ENCODE results near the gene NT5C3B.

Gene NT5C3B

DNA sequence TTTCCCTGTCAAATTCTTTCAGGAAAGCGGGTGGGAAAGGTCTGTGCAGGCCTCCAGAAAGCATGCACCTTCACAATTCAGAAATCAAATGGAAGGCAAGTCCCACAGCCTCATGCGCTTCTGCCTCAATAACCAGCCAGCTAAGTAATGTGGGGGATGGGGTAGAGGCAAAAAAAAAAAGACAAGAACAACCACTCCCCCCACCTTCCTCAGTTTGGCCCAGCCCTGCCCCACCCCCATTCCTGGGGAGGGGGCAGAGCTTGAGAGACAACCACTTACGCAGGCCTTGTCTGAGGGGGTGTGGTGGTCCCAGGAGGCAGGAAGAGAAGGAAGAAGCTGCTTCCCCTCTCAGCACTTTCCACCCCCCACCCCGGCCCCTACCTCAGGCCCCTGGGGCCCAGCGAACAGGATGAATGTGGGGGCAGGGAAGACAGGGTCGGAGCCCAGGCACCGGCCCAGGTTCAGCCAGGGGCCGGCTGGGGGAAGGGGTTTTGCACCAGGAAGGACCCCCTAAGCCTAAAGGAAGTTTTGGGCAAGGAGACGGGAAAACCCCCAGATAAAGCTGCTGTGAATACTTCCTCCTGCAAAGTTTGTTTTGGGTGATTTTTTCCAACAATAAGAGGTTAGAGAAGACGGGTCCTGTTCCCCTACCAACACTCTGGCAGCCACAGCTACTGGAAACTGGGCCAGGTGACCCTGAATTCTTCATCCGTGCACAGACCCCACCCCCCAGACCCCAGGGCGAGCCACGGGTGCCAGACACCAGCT lies 50.8 kb downstream of the NT5C3B start:
- peak overlapping the region; percentile 66 for H3K27ac ChIP-seq (replicated peaks)
- no peak for TF ChIP-seq GABPA (IDR thresholded peaks at IDR 0.05; ENCODE audit: low read depth)
- no peak for TF ChIP-seq POLR2AphosphoS5 (IDR thresholded peaks at IDR 0.05; ENCODE audit: low read depth)
- H3K4me3 ChIP-seq (replicated peaks; ENCODE audit: insufficient read depth, low read length): peak overlapping the region; percentile 50
- H3K27me3 ChIP-seq (ENCODE audit: insufficient read depth, poor library complexity, severe bottlenecking): no peaks in the 10 kb centered on the region
- peak in 1 of 2 experiments; percentile 58 for DNase-seq (ENCODE audit: low read depth in 1 of 2, low spot score in 1 of 2)

DNA sequence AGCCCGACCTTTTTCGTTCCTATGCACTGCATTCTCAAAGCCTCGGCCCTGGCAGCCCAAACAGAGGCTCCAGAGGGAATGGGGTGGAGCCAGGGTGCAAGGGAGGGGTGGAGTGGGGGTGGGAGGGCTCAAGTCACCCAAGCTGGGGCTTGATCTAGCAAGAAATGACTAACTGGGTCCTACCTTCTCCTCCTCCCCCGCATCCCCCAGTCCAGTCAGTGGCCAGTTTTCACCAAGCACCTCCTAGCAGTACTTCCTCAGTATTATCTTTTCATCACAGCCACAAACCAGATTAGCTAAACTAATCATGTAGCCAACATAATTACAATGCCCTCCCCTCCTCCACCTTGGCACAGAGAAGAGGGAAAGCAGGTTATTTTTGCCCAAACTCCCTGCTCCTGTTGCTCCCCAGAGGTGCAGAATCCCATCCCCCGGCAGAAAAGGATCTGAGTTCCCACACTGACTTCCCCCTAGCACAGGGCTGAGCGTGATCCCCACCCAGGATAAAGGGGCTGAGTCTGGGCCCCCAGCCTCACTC lies 51.8 kb downstream of the NT5C3B start:
- DNase-seq (ENCODE audit: low read depth in 1 of 2, low spot score in 1 of 2): peak; percentile 76 to 82
- no peak for TF ChIP-seq SPI1 (IDR thresholded peaks at IDR 0.05; ENCODE audit: borderline replicate concordance, low read depth)
- TF ChIP-seq, protein P1, sequence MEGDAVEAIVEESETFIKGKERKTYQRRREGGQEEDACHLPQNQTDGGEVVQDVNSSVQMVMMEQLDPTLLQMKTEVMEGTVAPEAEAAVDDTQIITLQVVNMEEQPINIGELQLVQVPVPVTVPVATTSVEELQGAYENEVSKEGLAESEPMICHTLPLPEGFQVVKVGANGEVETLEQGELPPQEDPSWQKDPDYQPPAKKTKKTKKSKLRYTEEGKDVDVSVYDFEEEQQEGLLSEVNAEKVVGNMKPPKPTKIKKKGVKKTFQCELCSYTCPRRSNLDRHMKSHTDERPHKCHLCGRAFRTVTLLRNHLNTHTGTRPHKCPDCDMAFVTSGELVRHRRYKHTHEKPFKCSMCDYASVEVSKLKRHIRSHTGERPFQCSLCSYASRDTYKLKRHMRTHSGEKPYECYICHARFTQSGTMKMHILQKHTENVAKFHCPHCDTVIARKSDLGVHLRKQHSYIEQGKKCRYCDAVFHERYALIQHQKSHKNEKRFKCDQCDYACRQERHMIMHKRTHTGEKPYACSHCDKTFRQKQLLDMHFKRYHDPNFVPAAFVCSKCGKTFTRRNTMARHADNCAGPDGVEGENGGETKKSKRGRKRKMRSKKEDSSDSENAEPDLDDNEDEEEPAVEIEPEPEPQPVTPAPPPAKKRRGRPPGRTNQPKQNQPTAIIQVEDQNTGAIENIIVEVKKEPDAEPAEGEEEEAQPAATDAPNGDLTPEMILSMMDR (IDR thresholded peaks at IDR 0.05; ENCODE audit: insufficient read depth, low read length): no peak
- TF ChIP-seq, protein P2, sequence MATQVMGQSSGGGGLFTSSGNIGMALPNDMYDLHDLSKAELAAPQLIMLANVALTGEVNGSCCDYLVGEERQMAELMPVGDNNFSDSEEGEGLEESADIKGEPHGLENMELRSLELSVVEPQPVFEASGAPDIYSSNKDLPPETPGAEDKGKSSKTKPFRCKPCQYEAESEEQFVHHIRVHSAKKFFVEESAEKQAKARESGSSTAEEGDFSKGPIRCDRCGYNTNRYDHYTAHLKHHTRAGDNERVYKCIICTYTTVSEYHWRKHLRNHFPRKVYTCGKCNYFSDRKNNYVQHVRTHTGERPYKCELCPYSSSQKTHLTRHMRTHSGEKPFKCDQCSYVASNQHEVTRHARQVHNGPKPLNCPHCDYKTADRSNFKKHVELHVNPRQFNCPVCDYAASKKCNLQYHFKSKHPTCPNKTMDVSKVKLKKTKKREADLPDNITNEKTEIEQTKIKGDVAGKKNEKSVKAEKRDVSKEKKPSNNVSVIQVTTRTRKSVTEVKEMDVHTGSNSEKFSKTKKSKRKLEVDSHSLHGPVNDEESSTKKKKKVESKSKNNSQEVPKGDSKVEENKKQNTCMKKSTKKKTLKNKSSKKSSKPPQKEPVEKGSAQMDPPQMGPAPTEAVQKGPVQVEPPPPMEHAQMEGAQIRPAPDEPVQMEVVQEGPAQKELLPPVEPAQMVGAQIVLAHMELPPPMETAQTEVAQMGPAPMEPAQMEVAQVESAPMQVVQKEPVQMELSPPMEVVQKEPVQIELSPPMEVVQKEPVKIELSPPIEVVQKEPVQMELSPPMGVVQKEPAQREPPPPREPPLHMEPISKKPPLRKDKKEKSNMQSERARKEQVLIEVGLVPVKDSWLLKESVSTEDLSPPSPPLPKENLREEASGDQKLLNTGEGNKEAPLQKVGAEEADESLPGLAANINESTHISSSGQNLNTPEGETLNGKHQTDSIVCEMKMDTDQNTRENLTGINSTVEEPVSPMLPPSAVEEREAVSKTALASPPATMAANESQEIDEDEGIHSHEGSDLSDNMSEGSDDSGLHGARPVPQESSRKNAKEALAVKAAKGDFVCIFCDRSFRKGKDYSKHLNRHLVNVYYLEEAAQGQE (IDR thresholded peaks at IDR 0.05; ENCODE audit: insufficient replicate concordance, low read depth): no peak
- no peak for TF ChIP-seq GABPA (IDR thresholded peaks at IDR 0.05; ENCODE audit: low read depth)
- no peak for TF ChIP-seq POLR2AphosphoS5 (IDR thresholded peaks at IDR 0.05; ENCODE audit: low read depth)
- Histone ChIP-seq H3K27ac (replicated peaks) (peak overlapping the region; percentile 66), H3K4me3 (replicated peaks; ENCODE audit: insufficient read depth, low read length) (no peak overlapping the region), H3K27me3 (ENCODE audit: insufficient read depth, poor library complexity, severe bottlenecking) (no peaks in the 10 kb centered on the region)

DNA sequence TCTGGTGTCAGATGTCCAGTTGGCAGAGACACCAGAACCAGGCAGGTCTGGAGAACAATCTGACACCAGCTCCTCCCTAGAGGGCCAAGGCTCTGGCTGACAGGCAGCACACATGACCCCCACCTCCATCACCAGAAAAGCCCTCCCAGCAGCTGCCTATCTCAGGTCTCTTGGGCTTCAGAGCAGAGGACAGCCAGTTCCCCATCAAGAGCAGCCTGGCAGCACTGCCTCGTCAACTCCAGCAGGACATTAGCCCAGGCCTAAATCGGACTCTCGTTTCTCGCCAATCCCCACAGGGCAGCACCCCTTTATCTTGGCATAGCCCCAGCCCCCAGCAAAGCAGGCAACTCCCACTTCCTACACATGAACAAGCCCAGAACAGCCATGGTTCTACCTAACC lies 53.9 kb downstream of the NT5C3B start:
- H3K4me3 ChIP-seq (replicated peaks; ENCODE audit: insufficient read depth, low read length): no peak overlapping the region
- no peak for DNase-seq (ENCODE audit: low read depth in 1 of 2, low spot score in 1 of 2)
- H3K27ac ChIP-seq (replicated peaks): no peak overlapping the region
- no peaks in the 10 kb centered on the region for H3K27me3 ChIP-seq (ENCODE audit: insufficient read depth, poor library complexity, severe bottlenecking)
- TF ChIP-seq POLR2AphosphoS5 (IDR thresholded peaks at IDR 0.05; ENCODE audit: low read depth) (no peak), GABPA (IDR thresholded peaks at IDR 0.05; ENCODE audit: low read depth) (no peak), SPI1 (IDR thresholded peaks at IDR 0.05; ENCODE audit: borderline replicate concordance, low read depth) (no peak)
- TF ChIP-seq, protein P2 (IDR thresholded peaks at IDR 0.05; ENCODE audit: insufficient replicate concordance, low read depth): no peak
- TF ChIP-seq, protein P1 (IDR thresholded peaks at IDR 0.05; ENCODE audit: insufficient read depth, low read length): no peak

DNA sequence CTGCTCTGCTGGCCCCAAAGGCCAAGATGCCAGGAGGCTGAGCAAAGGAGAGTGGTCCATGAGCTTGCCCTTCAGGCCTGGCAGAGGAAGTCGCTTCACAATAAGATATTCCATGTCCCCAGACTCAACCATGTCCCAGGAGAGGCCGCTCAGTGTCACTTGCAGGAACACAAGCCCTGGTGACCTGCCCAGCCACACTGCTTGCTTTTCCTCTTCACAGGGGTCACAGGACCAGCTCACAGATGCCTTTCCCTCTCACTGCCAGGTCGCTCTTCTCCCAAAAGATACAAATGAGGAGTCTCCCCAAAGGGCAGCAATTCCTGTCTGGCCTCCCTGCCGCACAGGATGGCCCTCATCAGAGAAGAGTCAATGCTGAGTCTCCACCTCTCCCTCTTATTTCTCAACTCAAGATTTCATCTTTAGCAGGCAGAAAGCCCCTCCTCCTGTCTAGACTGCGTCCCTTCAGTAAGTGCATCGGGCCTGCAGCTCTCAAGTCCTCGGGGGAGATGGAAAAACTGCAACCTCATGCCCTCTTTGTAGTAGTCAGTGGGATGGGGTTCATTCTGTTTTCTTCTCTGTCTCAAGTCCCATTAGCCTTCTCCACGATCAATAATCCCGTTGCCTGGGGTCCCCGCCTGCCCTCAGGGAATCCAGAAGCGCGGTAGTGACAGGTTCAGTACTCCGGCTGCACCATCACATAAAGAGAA lies 54.5 kb downstream of the NT5C3B start:
- no peak for TF ChIP-seq SPI1 (IDR thresholded peaks at IDR 0.05; ENCODE audit: borderline replicate concordance, low read depth)
- no peak overlapping the region for H3K4me3 ChIP-seq (replicated peaks; ENCODE audit: insufficient read depth, low read length)
- no peak overlapping the region for H3K27ac ChIP-seq (replicated peaks)

More for the DNA sequence above, 54.5 kb downstream of the NT5C3B start:
- no peaks in the 10 kb centered on the region for H3K27me3 ChIP-seq (ENCODE audit: insufficient read depth, poor library complexity, severe bottlenecking)
- no peak for DNase-seq (ENCODE audit: low read depth in 1 of 2, low spot score in 1 of 2)

All from HL-60 (cell line).